KMS-11 (cell line): Measurements from ENCODE around the gene DSC3.

Source experiments
- H2AFZ ChIP-seq: fragments of 200-600 bp; sonication (generic); 2 replicates; pipeline ENCODE4 v1.6.1; 2016; ENCODE audit warnings: antibody characterized with exemption, mixed run types, low read depth
- H3K27ac ChIP-seq: fragments of 200-600 bp; sonication (generic); 2 replicates; pipeline ENCODE4 v1.6.1; 2016; ENCODE audit warnings: mild to moderate bottlenecking, mixed run types
- H3K27me3 ChIP-seq: fragments of 200-600 bp; sonication (generic); 2 replicates; pipeline ENCODE4 v1.6.1; 2017; ENCODE audit warnings: mild to moderate bottlenecking, low read depth, mixed run types, moderate library complexity; ENCODE audit not compliant: insufficient read depth
- H3K36me3 ChIP-seq: fragments of 200-600 bp; sonication (generic); 2 replicates; pipeline ENCODE4 v1.6.1; 2017; ENCODE audit warnings: mild to moderate bottlenecking, mixed run types; ENCODE audit not compliant: insufficient read depth
- H3K4me1 ChIP-seq: fragments of 200-600 bp; sonication (generic); 2 replicates; pipeline ENCODE4 v1.6.1; 2016; ENCODE audit warnings: mild to moderate bottlenecking, low read depth, mixed run types; ENCODE audit not compliant: poor library complexity, severe bottlenecking
- H3K4me2 ChIP-seq: fragments of 200-600 bp; sonication (generic); 2 replicates; pipeline ENCODE4 v1.7.0; 2016; ENCODE audit warnings: mild to moderate bottlenecking, mixed run types
- H3K4me3 ChIP-seq: fragments of 200-600 bp; sonication (generic); IDR thresholded peaks from 2 replicates; pipeline ENCODE4 v1.6.1; 2017; ENCODE audit warnings: low read depth, low read length, mixed read lengths; ENCODE audit not compliant: insufficient read depth
- H3K79me2 ChIP-seq: fragments of 200-600 bp; sonication (generic); 2 replicates; pipeline ENCODE4 v1.6.1; 2016; ENCODE audit warnings: low read depth, mixed run types; ENCODE audit not compliant: insufficient read depth
- H3K9ac ChIP-seq: fragments of 200-600 bp; sonication (generic); 2 replicates; pipeline ENCODE4 v1.6.1; 2016; ENCODE audit warnings: mild to moderate bottlenecking, mixed run types
- H4K20me1 ChIP-seq: fragments of 200-600 bp; sonication (generic); 2 replicates; pipeline ENCODE4 v1.6.1; 2016; ENCODE audit warnings: mild to moderate bottlenecking, mixed run types; ENCODE audit not compliant: insufficient read depth
- TF ChIP-seq, protein P1 (sequence below): fragments of 200-600 bp; sonication (generic); conservative IDR thresholded peaks from 2 replicates; pipeline ENCODE4 v1.6.1; 2017; ENCODE audit warnings: low read depth, mild to moderate bottlenecking, antibody characterized with exemption, low read length, moderate library complexity, mixed read lengths

The DSC3 gene

DNA sequence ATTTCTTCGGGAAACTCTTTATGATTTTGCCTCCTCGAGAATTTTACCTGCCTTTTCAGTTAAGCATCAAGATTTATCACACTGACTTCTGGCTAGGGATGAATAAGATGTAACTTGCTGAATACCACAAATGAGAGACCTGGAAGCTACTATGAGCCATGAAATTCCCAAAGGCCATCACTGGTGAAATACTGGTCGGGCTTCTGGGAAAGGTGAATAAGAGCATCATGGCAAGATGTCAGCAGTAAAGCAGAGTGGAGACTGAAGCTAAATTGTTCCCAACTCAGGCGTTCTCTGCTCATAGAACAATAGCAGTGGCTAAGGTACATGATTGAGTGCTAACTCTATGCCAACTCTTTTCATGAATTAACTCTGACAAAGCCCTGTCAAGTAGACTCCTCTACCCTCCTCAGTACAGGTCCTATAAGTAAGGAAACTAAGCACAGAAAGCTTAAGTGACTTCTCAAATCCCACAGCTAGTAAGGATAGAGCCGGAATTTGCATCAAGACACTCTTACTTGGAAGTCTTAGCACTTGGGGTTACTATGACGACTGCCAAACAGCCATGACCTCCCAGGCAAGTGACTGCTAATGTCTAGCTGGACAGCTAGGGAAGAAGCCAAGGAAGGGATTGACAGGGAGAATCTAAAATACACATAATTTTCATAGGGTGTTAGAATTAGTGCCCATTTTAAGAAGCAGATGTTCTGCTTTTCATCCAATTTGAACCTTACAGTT, 22.7 kb upstream of the DSC3 start:
- Histone ChIP-seq H3K4me2 (no peak overlapping the region), H3K4me1 (no peaks in the 10 kb centered on the region), H3K79me2 (no peaks in the 10 kb centered on the region), H4K20me1 (no peaks in the 10 kb centered on the region), H3K9ac (no peak overlapping the region), H3K27ac (no peak overlapping the region), H3K4me3 (no peak overlapping the region), H2AFZ (no peak overlapping the region), H3K36me3 (no peaks in the 10 kb centered on the region), H3K27me3 (no peaks in the 10 kb centered on the region)
- TF ChIP-seq, protein P1, sequence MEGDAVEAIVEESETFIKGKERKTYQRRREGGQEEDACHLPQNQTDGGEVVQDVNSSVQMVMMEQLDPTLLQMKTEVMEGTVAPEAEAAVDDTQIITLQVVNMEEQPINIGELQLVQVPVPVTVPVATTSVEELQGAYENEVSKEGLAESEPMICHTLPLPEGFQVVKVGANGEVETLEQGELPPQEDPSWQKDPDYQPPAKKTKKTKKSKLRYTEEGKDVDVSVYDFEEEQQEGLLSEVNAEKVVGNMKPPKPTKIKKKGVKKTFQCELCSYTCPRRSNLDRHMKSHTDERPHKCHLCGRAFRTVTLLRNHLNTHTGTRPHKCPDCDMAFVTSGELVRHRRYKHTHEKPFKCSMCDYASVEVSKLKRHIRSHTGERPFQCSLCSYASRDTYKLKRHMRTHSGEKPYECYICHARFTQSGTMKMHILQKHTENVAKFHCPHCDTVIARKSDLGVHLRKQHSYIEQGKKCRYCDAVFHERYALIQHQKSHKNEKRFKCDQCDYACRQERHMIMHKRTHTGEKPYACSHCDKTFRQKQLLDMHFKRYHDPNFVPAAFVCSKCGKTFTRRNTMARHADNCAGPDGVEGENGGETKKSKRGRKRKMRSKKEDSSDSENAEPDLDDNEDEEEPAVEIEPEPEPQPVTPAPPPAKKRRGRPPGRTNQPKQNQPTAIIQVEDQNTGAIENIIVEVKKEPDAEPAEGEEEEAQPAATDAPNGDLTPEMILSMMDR, result no peak

DNA sequence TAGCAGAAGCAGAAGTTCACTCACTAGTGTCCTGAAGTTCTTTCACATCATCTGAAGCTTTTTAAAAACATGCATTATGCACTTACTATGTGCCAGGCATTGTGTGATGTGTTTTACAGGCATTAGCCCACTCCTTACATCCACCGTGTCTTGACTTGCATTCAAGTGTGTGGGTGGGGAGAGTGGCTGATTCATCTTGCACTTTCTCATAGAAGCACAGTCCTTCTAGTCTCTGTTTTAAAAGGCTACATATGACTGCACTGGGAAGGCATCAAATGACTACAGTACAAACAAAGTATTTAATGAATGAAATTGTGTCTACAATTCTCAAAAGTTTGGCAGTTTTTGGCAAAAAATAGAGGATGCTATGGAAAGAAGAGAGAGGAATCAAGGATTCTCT, 21.6 kb upstream of the DSC3 start:
- TF ChIP-seq, protein P1, result no peak
- no peak overlapping the region for H3K4me3 ChIP-seq
- no peaks in the 10 kb centered on the region for H4K20me1 ChIP-seq

DNA sequence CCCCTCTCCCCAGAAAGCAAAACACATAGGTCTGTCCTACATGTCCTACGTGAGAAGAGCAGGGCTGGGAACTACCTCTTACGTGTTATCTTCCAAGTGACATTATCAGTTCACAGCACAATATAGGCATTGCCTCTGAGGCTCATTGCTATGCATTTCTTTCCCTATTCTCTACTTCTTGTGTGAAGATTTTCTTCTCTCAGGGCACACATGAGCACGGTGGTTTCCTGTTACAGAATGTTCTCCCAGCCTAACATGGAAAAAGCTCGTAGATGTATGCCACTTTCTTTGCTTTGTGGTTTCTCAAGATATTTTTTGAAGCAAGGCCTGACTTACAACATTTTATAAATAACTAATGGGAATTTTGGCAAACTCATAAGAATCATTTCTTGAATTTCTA, 19.4 kb upstream of the DSC3 start:
- Histone ChIP-seq H3K4me2 (no peak overlapping the region), H3K27me3 (no peaks in the 10 kb centered on the region)
- TF ChIP-seq, protein P1, result no peak

More for the DNA sequence above, 21.6 kb upstream of the DSC3 start:
- no peaks in the 10 kb centered on the region for H3K4me1 ChIP-seq
- H3K79me2 ChIP-seq, result no peaks in the 10 kb centered on the region
- H3K36me3 ChIP-seq, result no peaks in the 10 kb centered on the region
- no peaks in the 10 kb centered on the region for H3K27me3 ChIP-seq
- H3K4me2 ChIP-seq, result no peak overlapping the region
- H3K9ac ChIP-seq, result no peak overlapping the region
- H3K27ac ChIP-seq, result no peak overlapping the region
- no peak overlapping the region for H2AFZ ChIP-seq

DNA sequence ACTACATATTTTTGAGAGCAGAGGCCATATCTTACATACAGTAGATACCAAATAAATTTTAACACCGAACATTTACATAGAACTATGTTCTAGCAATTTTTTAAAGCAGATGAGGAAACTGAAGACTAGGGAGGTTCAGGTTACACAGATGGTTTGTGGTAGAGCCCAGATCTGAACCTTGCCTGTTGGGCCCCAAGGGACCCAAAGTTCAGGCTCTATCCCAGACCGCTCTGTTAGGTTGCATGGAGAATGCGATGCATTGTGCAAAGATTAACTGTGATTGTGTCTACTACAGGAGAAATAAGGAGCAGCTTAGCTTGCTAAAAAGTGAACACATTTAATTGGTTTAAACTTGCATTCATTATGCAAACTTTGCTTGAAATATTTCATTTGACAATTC, 16.4 kb upstream of the DSC3 start:
- Histone ChIP-seq H3K27ac (no peak overlapping the region), H2AFZ (no peak overlapping the region), H3K36me3 (no peaks in the 10 kb centered on the region), H3K9ac (no peak overlapping the region), H3K4me3 (no peak overlapping the region), H3K79me2 (no peaks in the 10 kb centered on the region), H3K4me1 (no peaks in the 10 kb centered on the region), H3K27me3 (no peaks in the 10 kb centered on the region), H3K4me2 (no peak overlapping the region), H4K20me1 (no peaks in the 10 kb centered on the region)
- TF ChIP-seq, protein P1, result no peak

More for the DNA sequence above, 19.4 kb upstream of the DSC3 start:
- Histone ChIP-seq H2AFZ (no peak overlapping the region), H3K27ac (no peak overlapping the region), H3K79me2 (no peaks in the 10 kb centered on the region), H3K4me1 (no peaks in the 10 kb centered on the region), H3K9ac (no peak overlapping the region), H3K36me3 (no peaks in the 10 kb centered on the region), H4K20me1 (no peaks in the 10 kb centered on the region), H3K4me3 (no peak overlapping the region)
